Stimulated activated CD4-positive, alpha-beta T cell treated with anti-CD3 and anti-CD28 coated beads, Interleukin-2, amount 100 ng/mL, for 24 hours (primary cell): ENCODE results near the gene AADAC.
"Not testable (repeated sequence)": the region's sequence is repeated elsewhere in the genome, so short reads cannot be mapped to it uniquely, and the experiment has no call there.

Experiments used
- DNase-seq, 2 donors: peaks; one replicate each; pipeline ENCODE4 v3.0.0-alpha.2; 2020

Gene AADAC

GRCh38 chr3:151863611-151864010, 49.7 kb downstream of the AADAC start:
- no peak for DNase-seq

- no peak for DNase-seq
Measured at GRCh38 chr3:151864423-151865101, 50.6 kb downstream of the AADAC start.

DNA sequence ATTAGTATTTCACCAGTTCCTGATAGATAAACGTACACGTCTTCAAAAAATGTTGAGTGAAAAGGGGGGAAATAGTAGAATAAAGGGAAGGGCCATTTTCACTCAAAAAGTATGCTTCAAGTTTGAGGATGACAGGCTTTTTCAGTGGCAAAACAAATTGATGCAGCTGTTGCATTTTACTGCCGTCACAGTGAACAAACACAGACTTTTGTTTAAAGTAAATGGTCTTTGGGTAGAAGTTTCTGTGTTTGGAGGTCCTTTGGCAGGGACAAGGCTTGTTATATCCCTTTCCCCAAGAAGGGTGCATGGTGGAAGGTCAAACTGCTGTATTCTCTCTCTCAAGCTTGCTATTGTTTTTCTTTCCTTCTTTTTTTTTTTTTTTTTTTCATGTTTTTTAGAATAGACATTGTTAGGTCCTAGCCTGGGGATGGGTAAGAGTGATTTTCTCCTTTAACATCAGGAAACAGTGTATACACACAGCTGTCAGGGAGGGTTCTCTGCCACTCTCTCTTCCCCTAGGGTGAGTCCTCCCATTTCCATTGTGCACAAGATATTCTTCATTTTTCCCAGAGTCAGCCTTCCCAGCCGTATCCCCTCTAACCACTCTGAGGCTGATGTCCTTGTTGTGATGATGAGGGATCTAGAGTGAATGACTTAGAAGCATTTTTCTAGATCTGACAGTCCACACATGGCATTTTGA, 52.9 kb downstream of the AADAC start:
- no peak for DNase-seq

- DNase-seq: no peak
Measured at GRCh38 chr3:151867666-151868065, 53.8 kb downstream of the AADAC start.

DNA sequence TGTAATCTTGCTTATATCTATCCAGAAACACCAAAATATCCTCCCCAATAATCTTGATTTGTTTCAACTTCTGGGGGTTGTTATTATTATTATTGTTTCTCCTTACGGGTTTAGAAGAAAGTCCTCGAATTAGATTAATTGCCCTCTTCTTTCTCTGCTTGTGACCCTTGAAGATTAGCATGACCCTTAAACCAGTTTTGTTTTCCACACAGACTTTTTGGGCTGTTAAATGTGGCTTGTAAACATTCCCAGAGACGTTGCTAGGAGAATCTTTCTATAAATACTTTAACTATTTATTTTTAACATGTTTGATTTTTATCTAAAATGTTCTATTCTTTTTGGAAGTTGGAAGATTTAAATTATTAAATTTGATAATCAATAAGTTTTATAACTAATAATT, 55.3 kb downstream of the AADAC start:
- DNase-seq: no peak

DNA sequence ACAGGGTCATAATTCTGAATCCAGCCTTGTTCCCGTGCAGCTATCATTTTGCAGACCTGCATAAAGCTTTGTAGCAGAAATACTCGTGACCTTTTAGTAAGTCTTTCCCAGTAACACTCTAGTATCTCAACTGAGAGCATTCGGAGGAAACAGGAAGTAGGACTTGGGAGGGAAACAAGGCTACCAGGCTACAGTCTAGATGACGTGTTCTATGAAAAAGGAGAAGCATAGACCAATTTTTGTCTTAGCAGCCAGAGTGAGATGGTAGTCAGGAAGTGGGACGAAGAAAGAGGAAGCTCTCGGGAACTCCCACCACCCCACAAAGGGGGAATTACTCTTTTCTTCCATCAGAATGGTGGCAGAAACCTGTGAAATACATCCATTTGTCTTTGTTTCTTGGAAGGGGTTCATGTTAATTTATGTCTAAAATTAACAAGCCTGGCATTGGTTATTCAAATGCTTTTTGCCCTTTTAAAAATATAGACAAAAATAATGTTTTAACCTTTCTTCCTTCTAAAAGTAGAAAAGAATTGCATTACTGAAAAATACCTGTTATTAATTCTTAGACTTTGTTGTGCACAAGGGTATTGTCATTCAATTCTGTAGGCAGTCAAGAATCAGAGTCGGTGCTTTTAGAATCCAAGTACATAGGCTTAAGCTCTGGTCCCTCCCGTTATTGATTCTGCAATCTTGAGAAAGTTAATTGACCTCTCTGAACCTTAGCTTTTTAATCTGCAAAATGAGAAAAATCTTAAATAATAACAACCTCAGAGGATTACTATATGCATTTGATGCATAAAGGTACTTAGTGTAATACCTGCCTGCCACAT, 57.9 kb downstream of the AADAC start:
- DNase-seq: no peak

DNA sequence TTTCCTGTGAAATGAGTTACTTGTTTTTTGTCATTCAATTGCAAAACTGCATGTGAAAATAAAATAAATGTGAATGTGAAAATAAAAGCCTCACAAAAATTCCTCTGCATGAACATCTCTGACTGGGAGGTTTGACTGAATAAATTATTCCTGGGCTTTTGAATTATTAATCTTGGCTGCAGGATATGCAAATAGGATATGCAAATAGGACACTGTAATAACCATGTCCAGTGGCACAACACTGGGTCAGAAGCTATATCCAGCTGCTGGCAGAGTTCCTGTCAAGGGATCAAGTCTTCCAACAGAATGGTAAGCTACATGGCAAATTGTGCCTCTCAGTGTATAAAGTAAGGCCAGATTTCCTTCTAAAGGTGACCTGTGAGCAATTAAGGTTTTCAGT, 59.5 kb downstream of the AADAC start, which contains the start of gene SUCNR1:
Gene SUCNR1 (plus strand): TSS at position 246 of the 400 bp plus-strand sequence. CDS start 6,250 bp downstream, outside the sequence.
- DNase-seq: no peak

DNA sequence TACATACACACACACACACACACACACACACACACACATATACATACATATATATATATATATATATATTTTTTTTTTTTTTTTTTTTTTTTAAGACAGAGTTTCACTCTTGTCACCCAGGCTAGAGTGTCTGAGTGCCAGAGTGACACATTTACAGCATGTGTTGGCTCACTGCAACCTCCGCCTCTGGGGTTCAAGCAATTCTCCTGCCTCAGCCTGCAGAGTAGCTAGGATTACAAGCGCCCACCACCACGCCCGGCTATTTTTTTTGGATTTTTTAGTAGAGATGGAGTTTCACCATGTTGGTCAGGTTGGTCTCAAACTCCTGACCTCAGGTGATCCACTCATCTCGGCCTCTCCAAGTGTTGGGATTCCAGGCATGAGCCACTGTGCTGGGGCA, 60.2 kb downstream of the AADAC start:
- DNase-seq: not testable (repeated sequence)

DNA sequence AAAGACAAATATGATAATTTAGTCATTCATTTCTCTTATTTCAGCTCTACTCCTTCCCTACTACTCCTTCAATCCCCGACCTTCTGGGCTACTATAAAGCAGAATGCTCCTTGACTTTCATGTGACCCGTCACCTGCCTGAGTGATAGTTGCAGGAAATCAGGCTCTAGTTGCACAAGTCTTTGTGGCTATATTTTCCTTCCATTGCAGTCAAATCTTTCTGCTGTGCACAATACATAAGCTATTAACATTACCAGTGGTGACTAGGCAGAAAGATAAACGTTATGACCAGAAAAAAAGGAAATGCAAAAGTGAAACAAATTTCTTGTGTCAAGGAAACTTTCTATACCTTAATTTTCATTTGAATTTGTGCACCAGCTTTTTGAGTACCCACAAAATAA, 61.8 kb downstream of the AADAC start:
- DNase-seq: no peak

- no peak for DNase-seq
Measured at GRCh38 chr3:151877269-151877668, 63.4 kb downstream of the AADAC start.
